Trophoblast cell (in vitro differentiated cells and primary cell): ENCODE results near the gene LRP1B.

Experiments used
- DNase-seq, 2 donors: peaks; one replicate each; pipeline ENCODE4 v3.0.0-alpha.2; 2016
- H2AFZ ChIP-seq: 2 replicates; pipeline ENCODE4 v1.6.1; 2013; ENCODE audit warnings: low read length, moderate library complexity, mild to moderate bottlenecking; ENCODE audit not compliant: insufficient read depth, poor library complexity
- H2AK5ac ChIP-seq: 2 replicates; pipeline ENCODE4 v1.6.1; 2013; ENCODE audit warnings: mild to moderate bottlenecking, low read length
- H2BK120ac ChIP-seq: 2 replicates; pipeline ENCODE4 v1.6.1; 2013; ENCODE audit warnings: low read length, mild to moderate bottlenecking, moderate library complexity; ENCODE audit not compliant: insufficient read depth, poor library complexity
- H2BK12ac ChIP-seq: 2 replicates; pipeline ENCODE4 v1.6.1; 2013; ENCODE audit warnings: mild to moderate bottlenecking, low read length, moderate library complexity
- H2BK5ac ChIP-seq: 2 replicates; pipeline ENCODE4 v1.6.1; 2013; ENCODE audit warnings: low read length, low read depth, moderate library complexity, mild to moderate bottlenecking; ENCODE audit not compliant: poor library complexity
- H3K14ac ChIP-seq: 2 replicates; pipeline ENCODE4 v1.6.1; 2013; ENCODE audit warnings: mild to moderate bottlenecking, low read length
- H3K18ac ChIP-seq: 2 replicates; pipeline ENCODE4 v1.6.1; 2013; ENCODE audit warnings: mild to moderate bottlenecking, low read length
- H3K23ac ChIP-seq: 2 replicates; pipeline ENCODE4 v1.6.1; 2013; ENCODE audit warnings: low read length
- H3K27ac ChIP-seq: 2 replicates; pipeline ENCODE4 v1.5.1; 2013; ENCODE audit warnings: low read depth, mild to moderate bottlenecking, inconsistent platforms, low read length, moderate library complexity
- H3K27me3 ChIP-seq: 2 replicates; pipeline ENCODE4 v1.6.1; 2013; ENCODE audit warnings: inconsistent platforms, mild to moderate bottlenecking, low read length, moderate library complexity; ENCODE audit not compliant: insufficient read depth
- H3K36me3 ChIP-seq, 2 experiments: 1 replicate in 1 of 2; 2 replicates in 1 of 2; pipeline ENCODE4 v1.6.1; 2013; ENCODE audit warnings: low read length in 2 of 2, mild to moderate bottlenecking in 2 of 2, moderate library complexity in 1 of 2; ENCODE audit not compliant: insufficient read depth in 2 of 2, control insufficient read depth in 1 of 2
- H3K4ac ChIP-seq: 2 replicates; pipeline ENCODE4 v1.6.1; 2013; ENCODE audit warnings: low read depth, mild to moderate bottlenecking, low read length, moderate library complexity
- H3K4me1 ChIP-seq, 2 experiments: 1 replicate in 1 of 2; 2 replicates in 1 of 2; pipeline ENCODE4 v1.6.1; 2013; ENCODE audit warnings: low read length in 2 of 2, mild to moderate bottlenecking in 2 of 2, moderate library complexity in 1 of 2; ENCODE audit not compliant: insufficient read depth in 2 of 2, control insufficient read depth in 1 of 2
- H3K4me2 ChIP-seq: 2 replicates; pipeline ENCODE4 v1.6.1; 2013; ENCODE audit warnings: inconsistent platforms, mild to moderate bottlenecking, low read length, moderate library complexity
- H3K4me3 ChIP-seq: 2 replicates; pipeline ENCODE4 v1.5.1; 2013; ENCODE audit warnings: mild to moderate bottlenecking, low read depth, low read length, inconsistent platforms
- H3K79me1 ChIP-seq: one replicate; pipeline ENCODE4 v1.6.1; 2013; ENCODE audit warnings: low read length
- H3K79me2 ChIP-seq: 2 replicates; pipeline ENCODE4 v1.6.1; 2013; ENCODE audit warnings: low read length, mild to moderate bottlenecking; ENCODE audit not compliant: control insufficient read depth, insufficient read depth, poor library complexity
- H3K9ac ChIP-seq: 2 replicates; pipeline ENCODE4 v1.6.1; 2013; ENCODE audit warnings: mild to moderate bottlenecking, low read length
- H3K9me3 ChIP-seq: 2 replicates; pipeline ENCODE4 v1.6.1; 2013; ENCODE audit warnings: low read depth, mild to moderate bottlenecking, control low read depth, inconsistent platforms, low read length; ENCODE audit not compliant: insufficient read depth
- H4K12ac ChIP-seq: 2 replicates; pipeline ENCODE4 v1.6.1; 2013; ENCODE audit warnings: low read depth, mild to moderate bottlenecking, low read length, moderate library complexity
- H4K8ac ChIP-seq: 2 replicates; pipeline ENCODE4 v1.6.1; 2013; ENCODE audit warnings: low read depth, mild to moderate bottlenecking, low read length, moderate library complexity
- H4K91ac ChIP-seq: one replicate; pipeline ENCODE4 v1.6.1; 2013; ENCODE audit warnings: low read depth, mild to moderate bottlenecking, low read length, moderate library complexity
- WGBS: extraction: QIAGEN DNeasy Blood & Tissue Kit; methylation state at CpG from one replicate; pipeline ENCODE4 v1.1.7; 2013; ENCODE audit warnings: missing lambda C conversion rate; ENCODE audit not compliant: insufficient read length, insufficient coverage; ENCODE audit errors: extremely low coverage; 5-methylcytosine and 5-hydroxymethylcytosine counted together

Gene LRP1B

GRCh38 chr2:140273958-140274357, 1856.9 kb downstream of the LRP1B start:
- no peaks in the 10 kb centered on the region for H3K27me3 ChIP-seq
- no peak overlapping the region for H2AK5ac ChIP-seq
- H4K91ac ChIP-seq: no peak overlapping the region
- H3K79me2 ChIP-seq: no peaks in the 10 kb centered on the region
- no peak overlapping the region for H2AFZ ChIP-seq
- H2BK5ac ChIP-seq: no peak overlapping the region
- no peak overlapping the region for H3K27ac ChIP-seq
- H3K4me2 ChIP-seq: no peak overlapping the region
- H3K4me3 ChIP-seq: no peak overlapping the region
- H3K23ac ChIP-seq: no peak overlapping the region
- H3K14ac ChIP-seq: no peak overlapping the region
- no peaks in the 10 kb centered on the region for H3K4me1 ChIP-seq
- no peak overlapping the region for H2BK120ac ChIP-seq
- no peaks in the 10 kb centered on the region for H3K36me3 ChIP-seq
- no peak overlapping the region for H4K12ac ChIP-seq
- no peak overlapping the region for H3K4ac ChIP-seq
- H2BK12ac ChIP-seq: no peak overlapping the region
- WGBS: no CpG with 5 or more reads among the region's 2 CpGs
- no peaks in the 10 kb centered on the region for H3K9me3 ChIP-seq
- H3K18ac ChIP-seq: no peak overlapping the region
- H3K9ac ChIP-seq: no peak overlapping the region
- no peak for DNase-seq
- no peak overlapping the region for H4K8ac ChIP-seq
- H3K79me1 ChIP-seq: no peaks in the 10 kb centered on the region

- H2BK120ac ChIP-seq: no peak overlapping the region
- no peaks in the 10 kb centered on the region for H3K79me2 ChIP-seq
- H4K8ac ChIP-seq: no peak overlapping the region
- no peak overlapping the region for H4K91ac ChIP-seq
- H2BK5ac ChIP-seq: no peak overlapping the region
- no peak overlapping the region for H4K12ac ChIP-seq
- no peak overlapping the region for H3K4me3 ChIP-seq
- no peak overlapping the region for H3K27ac ChIP-seq
- no peak overlapping the region for H3K14ac ChIP-seq
- no peak overlapping the region for H3K4me2 ChIP-seq
- no peak overlapping the region for H3K4ac ChIP-seq
- no peaks in the 10 kb centered on the region for H3K9me3 ChIP-seq
- H3K79me1 ChIP-seq: no peaks in the 10 kb centered on the region
- H3K23ac ChIP-seq: no peak overlapping the region
- no peak for DNase-seq
- no peaks in the 10 kb centered on the region for H3K27me3 ChIP-seq
- H3K36me3 ChIP-seq: no peaks in the 10 kb centered on the region
- no peak overlapping the region for H3K9ac ChIP-seq
- WGBS: no CpG with 5 or more reads among the region's 4 CpGs
- no peak overlapping the region for H2BK12ac ChIP-seq
- H3K18ac ChIP-seq: no peak overlapping the region
- no peak overlapping the region for H2AK5ac ChIP-seq
- no peaks in the 10 kb centered on the region for H3K4me1 ChIP-seq
- H2AFZ ChIP-seq: no peak overlapping the region
These were observed 1857.4 kb downstream of the LRP1B start for GRCh38 chr2:140273408-140273807.

- H3K4ac ChIP-seq: no peak overlapping the region
- no peaks in the 10 kb centered on the region for H3K79me2 ChIP-seq
- WGBS: no CpG with 5 or more reads among the region's 1 CpG
These were observed 1860.6 kb downstream of the LRP1B start for GRCh38 chr2:140270224-140270623.

GRCh38 chr2:140269000-140269399, 1861.8 kb downstream of the LRP1B start:
- no peaks in the 10 kb centered on the region for H3K4me1 ChIP-seq
- H3K36me3 ChIP-seq: no peaks in the 10 kb centered on the region
- no peak overlapping the region for H3K23ac ChIP-seq
- H3K27ac ChIP-seq: no peak overlapping the region
- H4K91ac ChIP-seq: no peak overlapping the region
- H4K8ac ChIP-seq: no peak overlapping the region
- H3K27me3 ChIP-seq: no peaks in the 10 kb centered on the region
- no peak overlapping the region for H4K12ac ChIP-seq
- no peak overlapping the region for H2BK120ac ChIP-seq
- no peak overlapping the region for H2BK12ac ChIP-seq
- no CpG with 5 or more reads among the region's 7 CpGs for WGBS
- H3K79me1 ChIP-seq: no peaks in the 10 kb centered on the region
- no peak overlapping the region for H2AK5ac ChIP-seq
- no peak overlapping the region for H3K4me2 ChIP-seq
- no peak overlapping the region for H3K14ac ChIP-seq
- H3K4me3 ChIP-seq: no peak overlapping the region
- no peaks in the 10 kb centered on the region for H3K9me3 ChIP-seq
- H3K9ac ChIP-seq: no peak overlapping the region
- H3K79me2 ChIP-seq: no peaks in the 10 kb centered on the region
- H3K4ac ChIP-seq: no peak overlapping the region
- no peak overlapping the region for H3K18ac ChIP-seq
- no peak for DNase-seq
- no peak overlapping the region for H2BK5ac ChIP-seq
- no peak overlapping the region for H2AFZ ChIP-seq

More at GRCh38 chr2:140270224-140270623, 1860.6 kb downstream of the LRP1B start:
- H2BK12ac ChIP-seq: no peak overlapping the region
- H3K23ac ChIP-seq: no peak overlapping the region
- H3K14ac ChIP-seq: no peak overlapping the region
- no peak overlapping the region for H2BK120ac ChIP-seq
- no peak overlapping the region for H3K9ac ChIP-seq
- no peak overlapping the region for H4K8ac ChIP-seq
- no peak for DNase-seq
- H3K9me3 ChIP-seq: no peaks in the 10 kb centered on the region
- no peak overlapping the region for H3K18ac ChIP-seq
- no peak overlapping the region for H4K12ac ChIP-seq
- H3K27me3 ChIP-seq: no peaks in the 10 kb centered on the region
- no peaks in the 10 kb centered on the region for H3K36me3 ChIP-seq
- no peak overlapping the region for H2BK5ac ChIP-seq
- no peaks in the 10 kb centered on the region for H3K79me1 ChIP-seq
- no peak overlapping the region for H3K4me3 ChIP-seq
- no peak overlapping the region for H3K4me2 ChIP-seq
- H3K4me1 ChIP-seq: no peaks in the 10 kb centered on the region
- H3K27ac ChIP-seq: no peak overlapping the region
- H4K91ac ChIP-seq: no peak overlapping the region
- no peak overlapping the region for H2AFZ ChIP-seq
- no peak overlapping the region for H2AK5ac ChIP-seq
